Measurements from ENCODE around the gene NRG2.

DNA sequence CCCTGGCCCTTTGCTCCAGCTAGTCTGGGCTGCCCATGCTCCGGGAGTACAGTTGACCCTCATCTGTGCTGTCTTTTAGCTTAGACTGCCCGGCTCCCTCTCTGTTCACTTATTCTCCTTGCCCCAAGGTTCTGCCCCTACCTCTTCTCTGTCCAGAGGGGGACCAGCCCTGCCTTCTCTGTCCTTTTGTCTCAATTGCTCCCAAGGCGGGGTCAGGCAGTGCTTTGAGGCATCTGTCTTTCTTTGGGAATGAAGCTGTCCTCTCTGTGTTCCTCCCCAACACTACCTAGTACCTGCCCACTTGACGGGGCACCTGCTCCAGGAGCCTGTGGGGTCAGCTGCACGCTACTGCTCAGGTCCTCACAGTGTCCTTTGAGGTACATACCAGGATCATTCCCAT lies 188.1 kb downstream of the NRG2 start:
- TF ChIP-seq, protein P1, sequence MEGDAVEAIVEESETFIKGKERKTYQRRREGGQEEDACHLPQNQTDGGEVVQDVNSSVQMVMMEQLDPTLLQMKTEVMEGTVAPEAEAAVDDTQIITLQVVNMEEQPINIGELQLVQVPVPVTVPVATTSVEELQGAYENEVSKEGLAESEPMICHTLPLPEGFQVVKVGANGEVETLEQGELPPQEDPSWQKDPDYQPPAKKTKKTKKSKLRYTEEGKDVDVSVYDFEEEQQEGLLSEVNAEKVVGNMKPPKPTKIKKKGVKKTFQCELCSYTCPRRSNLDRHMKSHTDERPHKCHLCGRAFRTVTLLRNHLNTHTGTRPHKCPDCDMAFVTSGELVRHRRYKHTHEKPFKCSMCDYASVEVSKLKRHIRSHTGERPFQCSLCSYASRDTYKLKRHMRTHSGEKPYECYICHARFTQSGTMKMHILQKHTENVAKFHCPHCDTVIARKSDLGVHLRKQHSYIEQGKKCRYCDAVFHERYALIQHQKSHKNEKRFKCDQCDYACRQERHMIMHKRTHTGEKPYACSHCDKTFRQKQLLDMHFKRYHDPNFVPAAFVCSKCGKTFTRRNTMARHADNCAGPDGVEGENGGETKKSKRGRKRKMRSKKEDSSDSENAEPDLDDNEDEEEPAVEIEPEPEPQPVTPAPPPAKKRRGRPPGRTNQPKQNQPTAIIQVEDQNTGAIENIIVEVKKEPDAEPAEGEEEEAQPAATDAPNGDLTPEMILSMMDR (IDR thresholded peaks at IDR 0.05), result no peak
- TF ChIP-seq POLR2A (IDR thresholded peaks at IDR 0.05), result no peak

Data from esophagus squamous epithelium (tissue), 4 donors.